GM18858 (cell line): Measurements from ENCODE around the gene M6PR.

Experiments used
- ATAC-seq: cut with Tn5 transposase; IDR thresholded peaks from one replicate; pipeline ENCODE4 v1.9.1; 2021; ENCODE audit not compliant: unreplicated experiment

The M6PR gene

DNA sequence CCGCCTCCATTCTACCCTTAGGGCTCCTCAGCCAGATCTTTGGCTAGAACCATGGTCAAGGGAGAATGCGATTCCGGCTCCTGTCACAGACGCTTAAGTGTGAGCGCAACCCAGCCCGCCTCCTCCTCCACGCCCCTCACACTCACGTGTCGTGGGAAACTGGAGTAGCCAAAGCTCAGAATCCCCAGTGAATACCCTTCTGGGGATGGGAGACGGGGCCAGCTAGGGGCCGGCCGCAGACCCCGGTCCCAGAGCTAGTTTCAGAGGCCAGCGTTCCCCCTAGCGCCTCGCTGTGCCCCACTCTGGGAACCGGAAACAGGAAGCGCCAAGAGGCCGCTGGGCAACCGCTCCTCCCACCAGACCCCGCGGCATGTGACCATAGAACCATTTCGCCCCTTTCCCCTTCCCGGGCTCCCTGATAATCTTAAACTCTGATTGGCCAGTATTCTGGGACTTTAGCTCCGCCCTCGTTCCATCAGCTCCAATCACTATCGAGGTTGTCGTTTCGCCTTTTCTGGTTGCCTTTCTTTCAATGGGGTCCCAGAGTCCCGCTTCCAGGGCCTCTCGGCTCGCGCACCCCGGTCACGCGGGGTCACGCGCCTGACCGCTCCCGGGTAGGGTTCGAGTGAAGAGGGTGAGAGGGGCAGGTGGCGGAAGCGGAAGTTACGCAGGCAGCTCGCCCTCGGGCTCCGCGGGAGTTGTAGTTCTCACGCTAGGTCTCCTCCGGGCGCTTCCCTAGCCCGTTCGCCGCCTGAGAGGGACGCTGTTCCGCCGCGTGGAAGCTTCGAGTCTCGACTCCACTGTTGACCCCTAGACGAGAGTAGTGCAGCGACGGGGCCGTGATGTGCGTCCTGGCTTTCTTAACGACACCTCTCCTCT, at the start of gene M6PR:
Gene M6PR (minus strand): TSS at position 304 of the 879 bp plus-strand sequence. CDS start 3,241 bp downstream, outside the sequence.
- ATAC-seq = peak; percentile 69

DNA sequence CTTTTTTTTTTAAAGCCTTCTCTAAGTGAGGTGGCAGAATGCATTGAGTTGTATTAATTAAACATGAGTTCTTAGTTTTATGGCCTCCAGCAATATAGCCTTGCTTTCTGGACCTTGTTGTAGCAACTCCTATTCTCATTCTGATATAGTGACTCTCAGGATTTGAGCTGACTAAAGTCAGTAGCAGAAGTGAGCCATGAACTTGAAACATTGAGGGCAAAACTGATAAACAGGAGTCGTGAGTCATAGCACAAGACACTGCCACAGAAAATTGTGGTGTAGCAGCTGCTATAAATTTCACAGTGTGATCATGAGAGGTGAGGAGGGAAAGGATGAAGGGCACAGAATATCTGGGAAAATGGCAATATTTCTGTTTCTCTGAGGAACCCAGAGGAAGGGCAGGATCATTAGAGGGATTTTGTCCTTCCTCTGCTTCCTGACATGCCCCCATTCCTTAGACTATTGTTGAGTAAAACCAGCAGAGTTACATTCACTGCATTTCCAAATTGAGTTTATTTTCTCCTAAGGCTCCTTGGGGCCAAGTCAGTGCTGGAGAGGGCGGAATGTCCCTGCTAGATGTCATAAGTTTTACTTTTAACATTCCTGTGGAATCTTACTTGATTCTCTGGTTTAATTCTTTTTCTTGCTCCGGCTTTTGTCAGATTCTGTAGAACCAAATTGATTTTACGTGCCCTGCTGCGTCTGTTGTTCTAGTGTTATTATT, 47.4 kb upstream of the M6PR start:
- peak; percentile 93 for ATAC-seq

DNA sequence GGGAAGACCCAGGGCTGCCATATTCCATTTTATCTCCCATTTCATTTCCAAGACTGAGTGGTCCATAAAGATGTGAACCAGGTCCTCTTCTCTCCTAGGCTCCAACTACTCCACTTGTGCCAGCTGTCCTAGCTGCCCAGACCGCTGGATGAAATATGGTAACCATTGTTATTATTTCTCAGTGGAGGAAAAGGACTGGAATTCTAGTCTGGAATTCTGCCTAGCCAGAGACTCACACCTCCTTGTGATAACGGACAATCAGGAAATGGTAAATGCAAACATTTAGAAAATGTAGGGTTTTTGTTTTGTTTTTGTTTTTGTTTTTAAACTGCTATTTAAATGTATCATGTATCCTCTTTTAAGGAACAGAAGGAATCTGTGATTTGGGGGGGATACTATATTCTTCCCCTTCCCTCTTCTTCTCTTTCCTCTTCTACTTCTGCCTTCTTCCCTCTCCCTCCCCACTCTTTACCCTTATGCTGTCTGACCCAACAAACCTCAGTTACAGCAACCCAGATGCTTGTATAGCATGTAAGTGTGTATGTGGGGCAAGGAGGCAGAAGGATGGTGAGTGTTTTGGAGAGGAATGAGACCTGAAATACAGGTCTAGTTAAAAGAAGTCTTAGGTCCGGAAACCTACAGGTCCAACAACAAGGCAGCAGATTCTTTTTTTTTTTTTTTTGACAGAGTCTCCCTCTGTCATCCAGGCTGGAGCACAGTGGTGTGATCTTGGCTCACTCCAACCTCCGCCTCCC, 45.8 kb upstream of the M6PR start:
- no peak for ATAC-seq

DNA sequence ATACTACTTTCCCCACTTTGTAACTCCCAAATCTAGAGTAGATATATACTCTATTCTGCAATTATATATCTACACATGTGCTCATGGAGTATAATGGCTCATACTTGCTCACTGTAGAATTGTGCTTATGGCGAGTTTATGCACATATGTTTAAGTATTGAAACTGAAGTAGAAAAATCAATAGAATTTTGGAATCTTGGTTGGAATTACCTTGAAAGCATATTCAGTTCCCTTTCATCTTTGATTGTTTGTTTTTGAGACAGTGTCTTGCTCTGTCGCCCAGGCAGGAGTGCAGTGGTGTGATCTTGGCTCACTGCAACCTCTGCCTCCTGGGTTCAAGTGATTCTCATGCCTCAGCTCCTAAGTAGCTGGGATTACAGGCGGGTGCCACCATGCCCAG, 44.4 kb upstream of the M6PR start:
- no peak for ATAC-seq

DNA sequence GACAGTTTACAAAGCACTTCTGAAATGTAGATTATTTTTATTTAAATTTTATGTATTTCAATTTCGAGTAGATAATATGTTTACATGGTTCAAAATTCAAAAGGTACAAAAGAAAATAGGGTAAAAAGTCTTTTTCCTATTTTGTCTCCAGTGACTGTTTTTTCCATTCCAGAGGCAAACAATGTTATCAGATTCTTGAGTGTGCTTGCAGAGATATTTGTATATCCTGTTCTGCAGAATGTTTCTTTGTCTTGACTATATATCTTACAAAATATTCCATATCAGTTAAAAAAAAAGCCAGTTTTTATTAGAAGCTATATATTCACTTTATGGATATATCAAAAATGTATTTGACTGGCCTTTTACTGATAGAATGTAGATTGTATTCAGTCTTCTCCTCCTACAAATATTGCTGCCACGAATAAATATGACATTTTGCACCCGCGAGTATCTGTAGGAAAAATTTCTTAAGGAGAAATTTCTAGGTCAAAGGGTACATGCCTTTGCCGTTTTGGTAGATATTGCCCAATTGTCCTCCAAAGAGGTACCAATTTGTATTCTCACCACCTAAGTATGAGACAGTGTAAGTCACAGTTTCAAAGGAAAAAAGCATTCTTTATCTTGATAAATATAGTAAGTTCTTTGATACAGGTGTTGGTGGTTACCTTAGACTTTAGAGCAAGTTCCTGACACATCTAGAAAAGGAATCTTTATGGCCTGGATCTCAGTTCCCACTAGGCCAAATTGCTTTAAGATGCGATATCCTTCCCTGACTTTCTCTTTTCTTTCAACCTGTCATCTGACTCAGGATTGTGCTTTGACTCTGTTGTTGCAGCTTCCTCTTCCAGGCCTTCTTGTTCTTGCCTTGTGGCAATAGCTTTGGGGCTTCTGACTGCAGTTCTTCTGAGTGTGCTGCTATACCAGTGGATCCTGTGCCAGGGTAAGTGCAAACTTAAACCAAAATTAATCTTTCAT, 42.2 kb upstream of the M6PR start:
- ATAC-seq = no peak

DNA sequence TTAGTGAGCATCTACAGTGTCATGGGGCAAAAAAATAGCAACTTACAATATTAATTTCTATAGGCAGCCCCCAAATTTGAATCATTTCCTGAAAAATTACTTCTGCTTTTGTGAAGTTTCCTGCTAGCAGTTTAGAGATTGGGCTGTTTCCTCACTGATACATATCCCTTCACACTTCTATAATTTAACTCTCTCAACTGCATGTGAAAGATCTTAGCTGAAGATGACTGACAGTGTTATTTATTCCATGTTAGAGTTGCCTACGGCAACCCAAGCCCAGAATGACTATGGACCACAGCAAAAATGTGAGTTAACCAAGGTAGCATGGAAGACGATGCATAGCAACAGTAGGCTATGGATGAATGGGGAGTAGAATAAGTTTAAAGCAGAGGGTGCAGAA, 40.0 kb upstream of the M6PR start, which contains the start of gene KLRG1:
Gene KLRG1 (plus strand): TSS at position 134 of the 400 bp plus-strand sequence. CDS start 90 bp downstream, at position 224.
- no peak for ATAC-seq

DNA sequence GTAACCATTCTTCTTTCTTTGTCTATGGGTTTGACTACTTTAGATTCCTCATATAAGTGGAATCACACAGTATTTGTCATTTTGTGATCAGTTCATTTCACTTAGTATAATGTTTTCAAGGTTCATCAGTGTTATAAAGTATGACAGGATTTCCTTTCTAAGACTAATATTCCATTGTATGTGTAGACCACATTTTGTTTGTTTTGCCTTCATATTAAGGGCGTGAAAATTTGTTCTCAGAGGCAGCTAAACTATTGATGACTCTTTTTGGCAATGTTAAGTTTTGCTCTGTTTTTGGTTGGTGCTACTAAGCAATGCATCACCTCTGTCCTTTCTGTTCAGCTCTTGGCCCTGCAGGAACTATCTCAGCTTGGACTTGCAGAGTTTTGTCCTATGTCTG, 38.2 kb upstream of the M6PR start:
- no peak for ATAC-seq

DNA sequence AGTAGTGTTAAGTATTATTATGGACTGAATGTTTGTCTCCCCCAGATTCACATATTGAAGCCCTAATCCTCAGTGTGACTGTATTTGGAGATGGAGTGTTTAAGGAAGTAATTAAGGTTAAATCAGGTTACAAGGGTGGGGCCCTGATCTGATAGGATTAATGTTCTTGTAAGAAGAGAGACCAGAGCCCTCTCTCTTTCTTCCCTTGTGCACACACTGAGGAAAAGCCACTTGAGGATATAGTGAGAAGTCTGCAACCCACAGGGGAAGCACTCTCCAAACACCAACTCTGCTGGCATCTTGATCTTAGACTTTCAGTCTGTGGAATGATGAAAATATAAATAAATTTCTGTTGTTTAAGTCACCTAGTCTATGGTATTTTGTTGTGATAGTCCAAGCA, 37.7 kb upstream of the M6PR start:
- ATAC-seq = no peak

DNA sequence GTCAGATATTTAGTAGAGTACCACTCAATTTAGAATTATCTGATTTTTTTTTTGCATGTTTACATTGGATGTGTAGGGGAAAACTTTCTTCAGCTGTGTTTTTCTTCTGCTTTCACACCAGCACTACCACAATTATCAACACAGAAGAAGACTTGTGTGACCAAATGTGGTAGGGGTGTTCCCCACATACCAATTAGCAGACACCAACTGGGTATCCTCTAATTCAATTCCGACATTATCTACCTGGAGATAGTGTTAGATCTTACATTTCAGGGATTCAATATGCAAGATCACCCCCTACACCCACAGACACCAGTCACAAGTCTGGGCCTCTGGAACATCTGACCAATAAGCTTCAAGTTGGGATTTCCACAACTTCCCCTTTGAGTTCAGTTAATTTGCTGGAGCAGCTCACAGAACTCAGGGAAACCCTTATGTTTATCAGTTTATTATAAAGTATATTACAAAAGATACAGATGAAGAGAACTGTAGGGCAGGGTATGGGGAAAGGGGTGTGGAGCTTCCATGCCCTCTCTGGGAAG, 35.8 kb upstream of the M6PR start:
- ATAC-seq = no peak

DNA sequence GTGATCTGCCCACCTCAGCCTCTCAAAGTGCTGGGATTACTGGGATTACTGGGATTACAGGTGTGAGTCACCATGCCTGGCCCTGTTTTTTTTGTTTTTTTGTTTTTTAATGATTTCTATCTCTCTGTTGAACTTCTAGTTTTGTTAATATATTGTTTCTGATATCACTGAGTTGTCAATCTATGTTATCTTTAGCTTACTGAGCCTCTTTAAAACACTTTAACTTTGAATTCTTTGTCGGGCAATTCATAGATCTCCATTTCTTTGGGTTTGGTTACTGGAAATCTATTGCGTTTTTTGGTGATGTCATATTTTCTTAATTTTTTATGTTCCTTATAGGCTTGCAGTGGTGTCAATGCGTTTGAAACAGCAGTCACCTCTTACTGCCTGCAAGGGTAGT, 30.7 kb upstream of the M6PR start:
- ATAC-seq = no peak

DNA sequence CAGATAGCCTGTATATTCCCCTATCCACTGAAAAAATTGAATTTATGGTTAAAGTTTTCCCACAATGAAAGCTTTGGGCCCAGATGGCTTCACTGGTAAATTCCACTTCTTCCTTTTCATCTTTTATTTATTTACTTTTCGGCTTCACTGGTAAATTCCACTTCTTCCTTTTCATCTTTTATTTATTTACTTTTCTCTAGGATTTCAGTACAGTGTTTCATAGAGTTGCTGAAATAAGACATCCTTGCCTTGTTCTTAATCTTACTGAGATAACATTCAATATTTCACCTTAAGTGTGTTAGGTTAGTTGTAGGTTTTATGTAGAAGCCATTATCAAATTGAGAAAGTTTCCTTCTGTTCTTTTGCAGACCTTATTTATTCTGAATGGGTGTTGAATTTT, 21.0 kb upstream of the M6PR start:
- no peak for ATAC-seq

DNA sequence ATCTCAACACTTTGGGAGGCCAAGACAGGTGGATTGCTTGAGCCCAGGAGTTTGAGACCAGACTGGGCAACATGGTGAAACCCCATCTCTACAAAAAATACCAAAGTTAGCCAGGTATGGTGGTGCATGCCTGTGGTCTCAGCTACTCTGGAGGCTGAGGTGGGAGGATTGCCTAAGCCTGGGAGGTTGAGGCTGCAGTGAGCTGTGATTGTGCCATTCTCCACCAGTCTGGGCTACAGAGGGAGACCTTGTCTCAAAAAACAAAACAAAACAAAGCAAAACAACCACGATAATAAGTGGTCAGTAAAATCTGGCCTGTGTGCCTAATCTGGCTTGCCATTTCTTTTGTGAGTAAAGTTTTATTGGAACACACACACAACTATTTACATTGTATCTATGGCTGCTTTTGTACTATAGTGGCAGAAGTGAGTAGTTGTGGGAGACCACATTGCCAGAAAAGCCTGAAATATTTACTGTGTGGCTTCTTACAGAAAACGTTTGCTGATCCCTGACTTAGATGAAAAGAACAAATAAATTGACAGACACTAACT, 20.5 kb upstream of the M6PR start:
- no peak for ATAC-seq

DNA sequence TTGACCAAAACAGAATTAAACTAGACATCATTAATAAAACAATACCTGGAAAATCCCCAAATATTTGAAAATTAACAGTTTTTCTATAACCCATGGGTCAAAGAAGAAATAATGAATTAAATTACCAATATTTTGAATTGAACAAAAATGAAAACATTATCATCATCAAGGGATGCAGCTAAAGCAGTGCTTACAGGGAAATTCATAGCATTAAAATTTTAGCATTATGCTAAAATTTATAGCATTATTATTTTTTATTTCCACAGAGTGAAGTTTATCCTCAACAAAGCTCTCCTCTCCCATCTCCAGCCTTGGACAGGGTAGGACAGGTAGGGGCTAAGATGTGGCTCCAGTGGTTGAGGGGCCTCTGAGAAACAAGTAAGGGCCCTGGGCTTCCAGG, 19.3 kb upstream of the M6PR start:
- ATAC-seq = no peak

DNA sequence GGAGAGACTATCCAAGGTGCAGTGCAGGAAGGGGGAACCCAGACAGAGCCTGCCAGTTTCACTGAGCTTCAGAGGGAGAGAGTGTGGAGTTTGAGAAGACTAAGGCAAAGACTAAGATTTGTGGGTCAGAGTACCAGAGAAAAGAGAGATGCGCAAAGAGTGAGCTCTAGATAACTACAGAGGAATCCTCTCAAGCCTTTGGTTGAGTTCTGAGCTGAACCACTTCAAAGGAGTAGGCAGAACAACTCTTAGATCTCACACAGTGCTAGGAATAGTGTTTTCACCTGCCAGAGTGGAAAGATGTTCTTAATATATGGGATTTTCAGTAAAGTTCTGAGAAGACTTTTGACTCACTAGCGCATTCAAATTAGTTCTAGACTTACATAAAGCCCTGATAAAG, 10.7 kb upstream of the M6PR start:
- ATAC-seq = no peak

DNA sequence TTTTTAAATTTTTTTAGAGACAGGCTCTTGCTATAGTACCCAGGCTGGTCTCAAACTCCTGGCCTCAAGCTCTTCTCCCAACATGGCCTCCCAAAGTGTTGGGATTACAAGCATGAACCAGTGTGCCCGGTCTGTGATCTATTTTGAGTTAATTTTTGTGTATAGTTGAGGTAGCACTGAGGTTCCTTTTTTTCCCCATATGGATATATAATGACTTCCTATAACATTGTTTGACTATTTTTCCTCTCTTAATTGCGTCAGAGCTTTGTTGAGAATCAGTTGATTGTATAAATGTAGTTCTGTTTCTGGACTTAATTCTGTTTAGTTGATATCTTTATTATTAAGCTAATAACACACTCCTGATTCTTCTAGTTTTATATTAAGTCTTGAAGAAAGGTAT, 8.6 kb upstream of the M6PR start:
- no peak for ATAC-seq

DNA sequence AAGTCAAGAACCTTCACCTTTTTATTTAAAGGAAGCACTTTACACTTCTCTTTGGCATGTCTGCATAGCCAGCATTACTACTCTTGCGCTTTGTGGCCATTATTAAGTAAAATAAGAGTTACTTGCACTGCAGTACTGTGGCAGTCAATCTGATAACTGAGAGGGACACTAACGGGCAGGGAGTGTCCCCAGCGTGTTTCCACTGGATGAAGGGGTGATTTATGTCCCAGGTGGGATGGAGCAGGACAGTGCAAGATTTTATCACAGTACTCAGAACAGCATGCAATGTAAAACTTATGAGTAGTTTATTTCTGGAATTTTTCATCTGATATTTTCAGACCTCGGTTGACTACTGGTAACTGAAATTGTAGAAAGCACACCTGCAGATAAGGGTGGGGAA, 8.1 kb upstream of the M6PR start:
- no peak for ATAC-seq

DNA sequence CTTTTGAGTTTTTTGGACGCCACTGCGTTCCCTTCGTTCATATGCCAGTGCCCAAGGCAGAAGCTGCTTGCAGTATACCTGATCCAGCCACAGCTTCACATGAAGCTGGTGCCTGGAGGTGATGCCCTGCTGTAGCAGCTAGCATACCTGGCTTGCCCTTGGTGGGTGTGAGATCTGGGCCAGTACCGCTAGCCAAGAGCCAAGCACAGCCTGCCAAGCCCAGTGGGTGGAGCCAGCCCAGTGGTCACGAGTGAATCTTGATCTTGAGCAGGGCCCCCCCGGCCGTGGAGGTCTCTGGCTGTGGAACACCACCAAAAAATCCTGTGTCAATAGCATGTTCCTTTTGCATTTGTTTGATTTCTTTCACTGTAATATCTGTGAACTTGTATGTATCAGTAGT, 7.3 kb upstream of the M6PR start:
- no peak for ATAC-seq

DNA sequence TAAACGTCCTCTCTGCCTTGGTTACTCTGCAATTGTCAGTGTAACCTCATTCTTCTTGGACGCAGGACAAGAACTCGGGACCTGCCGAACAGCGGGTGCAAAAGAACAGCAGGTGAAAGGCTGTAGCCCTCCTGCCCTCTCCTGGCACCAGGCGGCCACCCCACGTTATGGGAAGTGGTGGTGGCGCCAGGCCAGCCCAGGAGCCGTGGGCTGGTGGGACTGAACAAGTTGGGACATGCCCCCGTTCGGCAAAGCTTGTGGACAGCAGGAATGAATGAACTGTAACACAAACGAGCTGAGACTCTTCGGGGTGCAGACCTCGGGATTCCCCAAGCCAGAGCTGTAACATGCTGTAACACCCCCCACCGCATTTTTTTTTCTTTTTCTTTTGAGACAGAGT, 6.6 kb upstream of the M6PR start:
- ATAC-seq = no peak

DNA sequence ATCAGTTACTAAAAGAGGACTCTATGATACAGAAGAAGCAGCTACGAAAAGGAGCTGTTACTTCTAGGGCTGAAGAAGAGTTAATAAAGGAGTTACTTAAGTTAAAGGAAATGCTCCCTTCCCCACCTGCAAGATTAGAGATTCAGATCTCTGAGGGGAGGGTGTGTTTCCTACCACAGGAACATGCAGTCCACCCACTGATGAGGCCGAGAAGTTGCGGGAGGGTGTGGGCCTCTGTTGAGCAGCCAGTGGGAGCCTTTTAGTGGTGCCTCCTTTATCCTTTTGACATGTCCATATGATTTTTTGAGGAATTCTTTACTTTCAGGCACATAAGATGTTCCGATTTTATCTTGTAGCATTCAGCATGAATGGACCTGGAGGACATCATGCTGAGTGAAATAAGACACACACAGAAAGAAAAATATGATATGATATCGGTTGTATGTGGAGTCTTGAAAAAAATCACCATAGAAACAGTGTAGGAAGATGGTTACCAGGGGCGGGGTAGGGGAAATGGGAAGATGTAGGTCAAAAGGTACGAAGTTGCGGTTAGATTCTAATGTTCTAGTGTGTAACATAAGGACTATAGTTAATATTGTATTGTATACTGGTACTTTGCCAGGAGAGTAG, 4.4 kb upstream of the M6PR start:
- ATAC-seq = no peak
